ENCODE results near the gene GRIN3B. TPM values are rescaled to one million over a fixed set of nuclear protein-coding genes. Genes with fewer than 3 reads are reported as not detected.

The GRIN3B gene
- total RNA-seq, 4 donors from 2014 or later: 0.24 TPM; not detected in 3

DNA sequence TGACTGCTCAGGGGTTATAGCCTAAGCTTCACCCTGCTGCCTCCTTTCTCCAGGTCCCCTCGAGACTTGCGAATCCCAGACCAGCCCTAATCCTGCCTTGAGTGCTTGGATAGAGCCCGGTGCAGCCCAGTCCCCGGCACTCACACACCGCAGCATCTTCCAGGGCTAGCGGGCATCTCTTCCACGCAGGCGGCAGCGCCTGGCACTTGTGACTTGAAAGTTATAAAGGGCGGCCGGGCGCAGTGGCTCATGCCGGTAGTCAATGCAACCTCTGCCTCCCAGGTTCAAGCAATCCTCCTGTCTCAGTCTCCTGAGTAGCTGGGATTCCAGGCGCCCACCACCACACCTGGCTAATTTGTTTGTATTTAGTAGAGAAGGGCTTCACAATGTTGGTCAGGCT lies 14.1 kb upstream of the GRIN3B start:
- ATAC-seq (ENCODE audit: low FRiP score): no peak
- TF ChIP-seq, protein P1, sequence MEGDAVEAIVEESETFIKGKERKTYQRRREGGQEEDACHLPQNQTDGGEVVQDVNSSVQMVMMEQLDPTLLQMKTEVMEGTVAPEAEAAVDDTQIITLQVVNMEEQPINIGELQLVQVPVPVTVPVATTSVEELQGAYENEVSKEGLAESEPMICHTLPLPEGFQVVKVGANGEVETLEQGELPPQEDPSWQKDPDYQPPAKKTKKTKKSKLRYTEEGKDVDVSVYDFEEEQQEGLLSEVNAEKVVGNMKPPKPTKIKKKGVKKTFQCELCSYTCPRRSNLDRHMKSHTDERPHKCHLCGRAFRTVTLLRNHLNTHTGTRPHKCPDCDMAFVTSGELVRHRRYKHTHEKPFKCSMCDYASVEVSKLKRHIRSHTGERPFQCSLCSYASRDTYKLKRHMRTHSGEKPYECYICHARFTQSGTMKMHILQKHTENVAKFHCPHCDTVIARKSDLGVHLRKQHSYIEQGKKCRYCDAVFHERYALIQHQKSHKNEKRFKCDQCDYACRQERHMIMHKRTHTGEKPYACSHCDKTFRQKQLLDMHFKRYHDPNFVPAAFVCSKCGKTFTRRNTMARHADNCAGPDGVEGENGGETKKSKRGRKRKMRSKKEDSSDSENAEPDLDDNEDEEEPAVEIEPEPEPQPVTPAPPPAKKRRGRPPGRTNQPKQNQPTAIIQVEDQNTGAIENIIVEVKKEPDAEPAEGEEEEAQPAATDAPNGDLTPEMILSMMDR (IDR thresholded peaks at IDR 0.05): no peak
- no peak for DNase-seq (ENCODE audit: low spot score)

DNA sequence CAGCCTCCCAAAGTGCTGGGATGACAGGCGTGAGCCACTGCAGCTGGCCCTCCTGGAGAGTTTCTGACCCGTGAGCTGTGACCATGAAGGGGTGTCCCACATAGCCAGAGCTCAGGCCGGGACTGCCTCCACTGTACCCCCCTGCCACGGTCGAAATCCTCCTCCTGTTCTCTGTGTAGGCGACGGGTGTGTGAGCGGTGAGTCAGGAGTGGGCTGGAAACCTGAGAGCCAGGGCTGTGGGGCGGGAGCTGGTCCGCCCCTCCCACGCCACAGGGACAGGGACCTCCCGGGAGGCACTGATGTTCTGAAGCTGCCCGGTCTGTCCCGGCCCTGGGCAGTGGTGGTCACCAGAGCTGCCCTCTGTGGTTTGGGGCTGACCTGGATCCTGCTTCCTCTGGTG lies 12.1 kb upstream of the GRIN3B start:
- TF ChIP-seq, protein P1 (IDR thresholded peaks at IDR 0.05): no peak
- ATAC-seq (ENCODE audit: low FRiP score) (no peak), DNase-seq (ENCODE audit: low spot score) (no peak)

DNA sequence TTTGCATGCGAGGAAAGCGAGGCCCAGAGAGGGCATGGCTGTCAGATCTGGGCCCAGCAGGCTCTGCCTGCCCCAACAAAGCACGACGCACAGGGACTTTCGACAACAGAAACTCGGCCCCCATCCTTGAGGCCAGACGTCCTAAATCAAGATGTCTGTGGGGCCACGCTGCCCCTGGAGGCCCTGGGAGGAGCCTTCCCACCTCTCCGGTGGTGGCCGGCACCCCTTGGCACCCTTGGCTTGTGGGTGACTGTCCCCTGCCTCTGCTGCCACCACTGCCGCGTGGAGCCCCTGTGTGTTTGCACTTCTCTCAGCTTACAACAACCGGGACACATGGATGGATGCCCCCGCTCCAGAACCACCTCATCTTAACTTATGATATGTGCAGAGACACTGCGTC lies 11.7 kb upstream of the GRIN3B start:
- DNase-seq (ENCODE audit: low spot score): no peak
- ATAC-seq (ENCODE audit: low FRiP score): no peak

DNA sequence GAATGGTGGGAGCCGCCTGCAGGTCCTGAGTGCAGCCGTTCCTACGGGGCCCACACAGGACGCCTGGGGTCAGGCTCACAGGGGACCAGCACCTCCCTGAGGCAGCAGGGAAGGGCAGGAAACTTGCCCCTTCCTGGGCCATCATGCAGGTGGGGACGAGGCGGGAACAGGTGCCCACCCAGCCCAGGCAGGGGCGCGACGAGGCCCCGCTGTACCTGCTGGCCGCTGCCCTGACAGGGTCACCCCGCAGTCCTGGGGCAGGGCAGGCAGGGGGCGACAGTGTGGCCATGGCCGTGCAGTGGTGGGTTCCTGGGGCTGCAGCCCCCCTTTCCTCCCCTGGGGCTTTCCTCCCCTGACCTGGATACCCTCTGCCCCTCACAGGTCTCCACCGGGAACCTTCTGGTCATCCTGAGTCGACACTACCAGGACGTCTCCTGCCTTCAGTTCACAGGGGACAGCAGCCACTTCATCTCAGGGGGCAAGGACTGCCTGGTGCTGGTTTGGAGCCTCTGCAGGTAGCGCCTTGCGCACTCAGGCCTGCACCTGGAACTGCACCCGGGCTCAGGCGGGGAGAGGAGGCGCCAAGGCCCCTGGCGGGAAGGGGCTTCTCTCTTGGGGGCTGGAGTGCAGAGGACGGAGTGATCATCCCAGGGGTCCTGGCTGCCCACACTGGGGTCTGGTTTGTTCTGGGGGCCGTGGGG lies 10.7 kb upstream of the GRIN3B start:
- DNase-seq (ENCODE audit: low spot score) (no peak), ATAC-seq (ENCODE audit: low FRiP score) (no peak)
- TF ChIP-seq, protein P1 (IDR thresholded peaks at IDR 0.05): no peak

More for the DNA sequence above, 11.7 kb upstream of the GRIN3B start:
- TF ChIP-seq, protein P1 (IDR thresholded peaks at IDR 0.05): no peak

DNA sequence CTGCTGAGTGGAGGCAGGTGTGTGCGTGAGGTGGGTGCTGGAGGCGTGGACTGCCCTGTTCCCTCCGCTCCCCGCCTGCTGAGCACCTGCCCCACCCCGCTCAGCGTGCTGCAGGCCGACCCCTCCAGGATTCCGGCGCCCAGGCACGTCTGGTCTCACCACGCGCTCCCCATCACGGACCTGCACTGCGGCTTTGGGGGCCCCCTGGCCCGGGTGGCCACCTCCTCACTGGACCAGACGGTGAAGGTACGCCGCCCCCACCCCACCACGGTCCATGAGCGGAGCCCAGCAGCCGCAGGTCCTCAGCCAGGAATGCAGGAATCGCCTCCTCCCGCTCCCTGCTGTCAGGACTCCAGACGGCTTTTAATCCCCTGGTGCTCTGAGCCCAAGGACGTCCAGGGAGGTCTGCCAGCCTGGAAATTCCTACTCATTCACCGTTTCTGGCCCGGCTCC lies 10.1 kb upstream of the GRIN3B start:
- ATAC-seq (ENCODE audit: low FRiP score): no peak
- TF ChIP-seq, protein P1 (IDR thresholded peaks at IDR 0.05): no peak
- no peak for DNase-seq (ENCODE audit: low spot score)

DNA sequence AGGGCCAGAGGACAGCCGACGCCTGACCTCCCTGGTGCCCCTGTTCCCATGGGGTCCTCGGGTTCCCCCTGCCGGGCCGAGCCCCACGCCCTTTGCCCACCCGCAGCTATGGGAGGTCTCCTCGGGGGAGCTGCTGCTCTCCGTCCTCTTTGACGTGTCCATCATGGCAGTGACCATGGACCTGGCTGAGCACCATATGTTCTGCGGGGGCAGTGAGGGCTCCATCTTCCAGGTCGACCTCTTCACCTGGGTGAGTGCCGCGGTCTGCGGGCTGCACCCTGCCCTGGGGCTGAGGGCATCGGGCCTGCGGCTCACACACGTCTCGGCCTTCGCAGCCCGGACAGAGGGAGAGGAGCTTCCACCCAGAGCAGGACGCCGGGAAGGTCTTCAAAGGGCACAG lies 9.5 kb upstream of the GRIN3B start:
- DNase-seq (ENCODE audit: low spot score): no peak
- ATAC-seq (ENCODE audit: low FRiP score): no peak
- TF ChIP-seq, protein P1 (IDR thresholded peaks at IDR 0.05): no peak
